IPS-11a (cell line): ENCODE data around the gene ACBD4.

Experiments
- H3K4me3 ChIP-seq: one replicate; pipeline ENCODE4 v1.5.1; 2013; ENCODE audit warnings: low read depth, low read length, control low read depth

ACBD4 gene

DNA sequence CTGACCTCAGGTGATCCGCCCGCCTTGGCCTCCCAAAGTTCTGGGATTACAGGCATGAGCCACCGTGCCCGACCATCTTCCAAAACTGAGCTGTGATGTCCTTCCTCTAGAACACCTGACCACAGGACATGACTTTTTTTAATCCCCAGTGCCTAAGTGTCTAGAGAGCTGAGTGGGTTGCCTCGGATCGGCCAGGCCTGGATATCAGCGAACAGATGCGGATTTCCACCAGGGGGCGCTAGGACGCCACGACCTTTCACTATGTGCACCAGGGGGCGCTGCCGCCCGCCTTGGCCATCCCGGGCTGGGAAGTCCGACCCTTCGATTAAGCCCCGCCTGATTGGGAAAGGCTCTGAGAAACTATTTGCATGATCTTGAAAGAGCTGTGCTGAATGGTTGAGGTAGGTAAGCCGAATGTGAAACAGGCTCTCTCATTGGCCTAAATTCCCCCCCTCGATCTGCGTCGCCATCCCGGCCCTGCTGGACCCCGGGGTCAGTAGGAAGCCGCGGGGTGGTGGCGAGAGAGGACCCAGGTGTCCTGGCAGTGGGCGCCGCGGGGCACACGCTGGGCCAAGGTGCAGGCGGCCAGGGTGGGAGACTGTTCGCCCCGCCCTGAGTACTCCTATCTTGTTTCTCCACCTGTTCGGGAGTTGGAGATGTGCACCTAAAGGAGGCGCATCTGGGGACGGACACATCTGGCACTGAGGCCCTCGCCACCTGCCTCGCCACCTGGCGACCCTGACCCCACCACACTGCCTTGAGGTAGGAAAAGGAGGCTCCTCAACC, at the start of gene ACBD4:
Gene ACBD4 (plus strand): TSS at position 496 of the 786 bp plus-strand sequence. CDS start 458 bp downstream, outside the sequence.
- no peak within 1 kb of the TSS for H3K4me3 ChIP-seq

DNA sequence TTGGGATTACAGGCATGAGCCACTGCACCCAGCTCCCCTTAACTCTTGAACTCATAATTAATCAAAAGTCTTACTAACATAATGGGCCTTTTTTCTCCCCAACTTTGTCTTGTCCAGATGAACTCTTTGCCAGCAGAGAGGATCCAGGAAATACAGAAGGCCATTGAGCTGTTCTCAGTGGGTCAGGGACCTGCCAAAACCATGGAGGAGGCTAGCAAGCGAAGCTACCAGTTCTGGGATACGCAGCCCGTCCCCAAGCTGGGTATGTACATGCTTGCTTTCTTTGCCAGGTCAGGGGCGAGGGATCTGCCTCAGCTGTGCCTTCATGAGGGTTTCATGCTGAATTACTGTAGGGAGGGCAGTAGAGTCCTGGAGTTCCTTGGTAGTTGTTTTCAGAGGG, 49.1 kb upstream of the ACBD4 start:
- H3K4me3 ChIP-seq: no peak overlapping the region

DNA sequence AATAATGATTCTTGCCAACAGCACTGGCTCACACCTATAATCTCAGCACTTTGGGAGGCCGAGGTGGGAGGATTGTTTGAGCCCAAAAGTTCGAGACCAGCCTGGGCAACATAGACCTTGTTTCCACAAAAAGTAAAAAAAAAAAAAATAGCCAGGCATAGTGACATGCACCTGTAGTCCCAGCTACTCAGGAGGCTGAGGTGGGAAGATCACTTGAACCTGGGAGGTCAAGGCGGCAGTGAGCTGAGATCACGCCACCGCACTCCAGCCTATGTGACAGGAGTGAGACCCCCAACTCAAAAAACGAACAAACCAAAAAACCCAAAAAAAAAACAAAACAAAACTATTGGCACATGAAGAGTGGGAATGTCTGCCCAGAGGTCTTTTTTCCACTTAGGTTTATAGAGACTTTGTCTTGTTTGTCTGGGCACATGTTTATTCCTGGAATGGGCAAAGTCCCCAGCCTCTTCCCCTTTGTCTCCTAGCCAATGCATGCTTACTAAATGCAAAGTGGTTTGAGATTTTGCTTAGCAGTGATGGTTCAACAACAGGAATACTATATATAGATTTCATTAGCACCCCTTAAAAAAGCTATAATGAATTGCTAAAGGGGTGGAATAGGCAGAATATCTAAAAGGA, 48.5 kb upstream of the ACBD4 start:
- no peak overlapping the region for H3K4me3 ChIP-seq

GRCh38 chr17:45087504-45087975, 47.9 kb upstream of the ACBD4 start:
- H3K4me3 ChIP-seq: no peak overlapping the region

GRCh38 chr17:45087978-45088377, 47.5 kb upstream of the ACBD4 start:
- H3K4me3 ChIP-seq: no peak overlapping the region

DNA sequence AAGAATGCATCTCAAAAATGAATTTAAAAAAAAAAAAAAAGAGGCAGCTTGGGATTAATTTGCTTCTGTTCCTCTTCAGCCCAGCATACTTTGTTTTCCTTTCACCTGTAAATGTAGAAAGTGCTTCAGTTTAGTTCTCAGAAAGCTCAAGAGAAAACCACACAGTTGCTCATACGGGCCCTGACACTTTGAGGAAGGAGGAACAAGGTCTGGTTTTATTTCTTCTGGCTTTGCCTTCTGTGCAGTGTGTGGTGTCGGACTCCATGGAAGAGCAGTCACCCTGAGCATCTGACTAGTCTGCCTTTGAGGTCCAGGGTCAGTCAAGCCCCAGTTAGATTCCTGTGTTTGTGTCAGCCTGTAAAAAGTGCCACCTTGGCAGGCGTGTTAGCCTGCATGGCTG, 46.7 kb upstream of the ACBD4 start:
- H3K4me3 ChIP-seq: no peak overlapping the region

DNA sequence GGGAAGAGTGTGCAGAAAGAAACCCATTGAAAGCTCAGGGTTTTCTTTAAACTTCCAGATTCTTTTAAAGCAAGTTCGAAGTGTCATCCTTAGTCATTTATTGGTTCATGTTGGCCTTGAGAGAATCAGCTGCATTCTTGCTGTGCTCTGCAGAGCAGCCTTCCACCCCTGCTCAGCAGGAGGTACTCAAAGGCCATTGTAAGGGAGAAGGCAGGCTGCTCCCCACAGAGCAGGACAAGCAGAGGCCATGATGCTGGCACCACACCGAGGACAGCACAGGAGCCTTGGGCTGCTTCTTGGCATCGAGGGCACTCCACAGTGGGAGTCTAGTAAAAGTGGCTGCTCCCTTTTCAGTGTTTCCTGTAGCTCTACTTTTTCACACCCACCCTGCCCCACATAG, 44.8 kb upstream of the ACBD4 start:
- no peak overlapping the region for H3K4me3 ChIP-seq

DNA sequence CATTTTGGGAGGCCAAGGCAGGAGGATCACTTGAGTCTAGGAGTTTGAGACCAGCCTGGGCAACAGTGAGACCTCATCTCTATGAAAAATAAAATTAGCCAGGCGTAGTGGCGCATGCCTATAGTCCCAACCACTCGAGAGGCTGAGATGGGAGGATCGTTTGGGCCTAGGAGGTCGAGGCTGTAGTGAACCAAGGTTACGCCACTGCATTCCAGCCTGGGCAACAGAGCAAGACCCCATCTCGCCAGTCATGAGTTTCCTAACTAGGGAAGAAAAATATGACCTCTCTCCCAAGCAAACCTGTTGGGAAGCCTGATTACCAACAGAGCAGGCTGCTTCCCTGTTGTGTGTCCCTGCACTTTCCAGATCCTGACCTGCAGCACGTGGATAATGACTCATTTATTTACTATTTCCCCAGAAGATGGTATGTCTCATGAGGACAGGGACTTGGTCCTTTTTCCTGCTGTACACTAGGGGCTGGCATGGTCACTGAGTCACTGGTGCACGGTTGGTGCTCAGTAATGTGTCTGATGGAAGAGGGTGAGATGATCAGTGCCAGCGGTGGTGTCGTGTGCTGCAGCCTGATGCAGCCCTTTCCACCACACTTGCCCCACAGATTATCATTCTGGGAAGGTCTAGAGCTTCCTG, 43.6 kb upstream of the ACBD4 start:
- no peak overlapping the region for H3K4me3 ChIP-seq

GRCh38 chr17:45092911-45093430, 42.5 kb upstream of the ACBD4 start:
- no peak overlapping the region for H3K4me3 ChIP-seq

- H3K4me3 ChIP-seq: no peak overlapping the region
Observed at GRCh38 chr17:45093444-45094110, 41.9 kb upstream of the ACBD4 start.

DNA sequence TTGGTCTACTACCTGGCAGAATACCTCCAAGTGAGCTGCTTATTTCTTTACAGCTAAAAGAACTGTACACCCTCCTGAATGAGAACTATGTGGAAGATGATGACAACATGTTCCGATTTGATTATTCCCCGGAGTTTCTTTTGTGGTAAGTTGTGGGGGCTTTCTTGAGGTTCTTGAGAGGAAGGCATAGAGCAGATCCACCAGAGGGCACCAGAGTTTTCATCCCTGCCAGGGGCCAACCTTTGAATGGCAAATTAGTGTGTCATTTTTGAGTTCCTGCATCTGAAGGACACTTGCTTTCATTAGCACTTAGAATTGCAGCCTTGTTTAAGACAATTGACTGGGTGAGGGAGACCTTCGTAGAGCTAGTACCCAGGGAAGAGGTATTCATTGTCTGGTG, 39.3 kb upstream of the ACBD4 start:
- no peak overlapping the region for H3K4me3 ChIP-seq

DNA sequence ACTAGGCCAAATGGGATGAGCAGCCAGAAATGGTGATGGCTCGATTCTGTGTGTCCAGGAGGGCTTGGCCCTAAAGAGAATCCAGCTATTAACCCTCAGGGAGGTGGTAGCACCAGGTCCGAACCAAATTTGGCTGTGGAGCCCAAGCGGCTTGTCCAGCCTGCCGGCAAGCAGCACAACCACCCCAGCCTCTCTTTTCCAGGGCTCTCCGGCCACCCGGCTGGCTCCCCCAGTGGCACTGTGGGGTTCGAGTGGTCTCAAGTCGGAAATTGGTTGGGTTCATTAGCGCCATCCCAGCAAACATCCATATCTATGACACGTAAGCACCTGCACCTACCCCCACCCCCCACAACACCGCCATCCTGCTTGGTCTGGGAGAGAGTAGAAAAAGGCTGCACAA, 38.6 kb upstream of the ACBD4 start:
- H3K4me3 ChIP-seq: no peak overlapping the region

DNA sequence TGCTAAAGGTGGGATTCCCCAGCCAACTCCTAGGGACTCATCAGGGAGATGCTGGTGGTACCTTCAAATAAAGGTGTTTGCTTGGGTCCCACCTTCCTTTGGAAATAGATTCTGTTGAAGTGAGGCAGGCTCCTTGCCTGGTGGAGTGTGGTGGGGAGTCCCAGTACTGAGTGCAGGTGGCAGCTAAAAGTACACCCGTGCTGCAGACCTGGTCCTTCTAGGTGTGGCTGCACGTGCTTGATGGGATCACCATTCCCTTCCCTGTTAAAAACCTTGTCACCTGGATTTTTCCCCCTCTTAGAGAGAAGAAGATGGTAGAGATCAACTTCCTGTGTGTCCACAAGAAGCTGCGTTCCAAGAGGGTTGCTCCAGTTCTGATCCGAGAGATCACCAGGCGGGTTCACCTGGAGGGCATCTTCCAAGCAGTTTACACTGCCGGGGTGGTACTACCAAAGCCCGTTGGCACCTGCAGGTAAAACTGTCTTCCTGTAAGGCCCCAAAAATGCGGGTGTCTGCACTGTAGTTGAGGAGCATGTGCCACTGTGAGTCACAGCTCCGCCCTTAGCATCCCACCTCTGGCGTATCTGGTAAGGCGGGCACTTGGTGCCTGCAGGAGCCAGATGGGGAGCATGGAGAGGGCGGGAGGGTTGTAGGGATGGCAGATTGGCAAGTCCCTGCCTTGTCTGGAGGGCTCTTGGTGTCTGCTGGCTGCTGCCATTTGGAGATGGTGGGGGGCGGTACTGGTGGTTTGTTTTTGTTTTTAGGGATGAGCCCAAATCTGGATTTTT, 37.2 kb upstream of the ACBD4 start:
- no peak overlapping the region for H3K4me3 ChIP-seq

GRCh38 chr17:45098869-45099616, 36.4 kb upstream of the ACBD4 start:
- no peak overlapping the region for H3K4me3 ChIP-seq

DNA sequence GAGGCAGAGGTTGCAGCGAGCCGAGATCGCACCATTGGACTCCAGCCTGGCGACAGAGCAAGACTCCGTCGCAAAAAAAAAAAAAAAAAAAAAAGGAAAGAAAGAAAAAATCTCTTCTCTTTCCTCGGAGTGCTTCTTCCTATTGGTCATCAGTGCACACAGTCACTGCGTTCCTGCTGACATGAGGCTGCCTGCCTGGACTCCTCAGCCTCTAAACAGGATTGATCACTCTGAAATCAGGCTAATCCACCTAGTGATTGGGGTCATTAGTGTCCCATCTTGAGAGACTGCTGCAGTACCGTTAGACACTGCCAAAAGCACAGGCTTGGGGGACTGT, 34.0 kb upstream of the ACBD4 start:
- H3K4me3 ChIP-seq: no peak overlapping the region

DNA sequence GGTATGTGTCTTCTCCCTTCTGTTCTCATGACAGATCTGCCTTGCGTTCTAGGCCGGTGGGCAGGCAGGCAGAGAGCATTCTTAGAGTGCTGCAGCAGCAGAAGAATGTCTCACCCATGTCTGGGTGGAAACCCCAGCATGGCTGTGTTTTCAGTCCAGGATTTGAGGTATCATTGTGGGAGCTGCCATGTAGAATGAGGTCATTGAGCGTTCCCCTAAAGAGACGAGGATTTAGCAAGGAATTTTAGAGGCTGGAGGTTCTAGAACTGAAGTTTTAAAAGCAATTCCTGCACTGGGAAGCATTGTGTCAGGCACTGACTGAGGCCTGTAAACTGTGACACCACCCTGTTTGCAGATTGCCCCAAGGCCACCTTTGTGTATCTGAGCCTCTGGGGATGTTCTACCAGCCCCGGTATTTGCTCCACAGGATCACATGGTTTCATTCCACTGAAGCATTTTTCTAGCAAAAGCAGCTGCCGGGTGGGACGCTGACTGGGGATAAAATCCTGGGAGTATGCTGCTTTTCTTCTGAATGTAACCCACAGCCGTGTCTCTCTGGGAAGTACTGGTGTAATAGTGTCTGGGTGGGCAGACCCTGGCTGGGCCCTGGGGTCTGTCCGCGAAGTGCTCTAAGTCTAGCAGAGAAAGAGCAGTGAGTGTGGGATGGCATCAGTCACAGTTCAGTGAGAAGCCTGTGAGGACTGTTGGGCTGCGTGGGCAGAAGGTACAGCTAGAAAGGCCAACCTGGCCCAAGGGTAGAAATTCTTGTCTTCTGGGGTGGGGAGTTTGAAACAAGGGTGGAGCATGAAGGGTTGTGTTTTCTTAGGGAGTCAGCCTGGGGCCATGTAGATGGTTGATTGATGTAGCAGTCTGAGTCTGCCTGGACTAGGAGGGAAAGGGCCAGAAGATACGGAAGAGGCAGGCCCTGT, 33.3 kb upstream of the ACBD4 start:
- no peak overlapping the region for H3K4me3 ChIP-seq

- no peak overlapping the region for H3K4me3 ChIP-seq
Observed at GRCh38 chr17:45102856-45103255, 32.6 kb upstream of the ACBD4 start.

GRCh38 chr17:45103269-45103795, 32.2 kb upstream of the ACBD4 start:
- H3K4me3 ChIP-seq: no peak overlapping the region
